ENCODE data around the gene NEUROD6.

Gene NEUROD6

GRCh38 chr7:31309407-31309806 is 31.1 kb downstream of the NEUROD6 start:
- H3K4me3 ChIP-seq (replicated peaks; ENCODE audit: low read depth, low read length) = no peak overlapping the region
- DNase-seq (ENCODE audit: low read depth) = no peak
- TF ChIP-seq CTCF (IDR thresholded peaks at IDR 0.05; ENCODE audit: low read length, missing control alignments) = no peak

DNA sequence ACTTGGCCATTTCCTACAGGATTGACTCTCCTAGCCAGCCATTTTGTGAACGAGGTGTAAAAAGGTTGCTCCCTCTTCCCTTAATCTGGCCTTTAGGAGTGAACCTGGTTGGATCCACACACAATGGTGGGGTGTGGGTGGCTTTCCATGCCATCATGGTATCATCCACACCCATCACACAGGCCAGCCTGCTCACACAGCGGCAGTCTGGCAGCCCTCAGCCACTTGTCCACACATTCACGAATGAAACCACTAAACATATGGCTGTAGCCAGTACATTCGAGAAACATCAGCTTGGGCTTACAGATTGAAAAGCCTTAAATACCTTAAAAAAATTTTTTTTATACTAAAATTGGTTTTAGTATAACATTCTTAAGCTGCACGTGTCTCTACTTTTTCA is 31.9 kb downstream of the NEUROD6 start:
- H3K4me3 ChIP-seq (replicated peaks; ENCODE audit: low read depth, low read length) = no peak overlapping the region
- DNase-seq (ENCODE audit: low read depth) = no peak
- no peak for TF ChIP-seq CTCF (IDR thresholded peaks at IDR 0.05; ENCODE audit: low read length, missing control alignments)

- H3K4me3 ChIP-seq (replicated peaks; ENCODE audit: low read depth, low read length) = no peak overlapping the region
- DNase-seq (ENCODE audit: low read depth) = no peak
- TF ChIP-seq CTCF (IDR thresholded peaks at IDR 0.05; ENCODE audit: low read length, missing control alignments) = no peak
Measured at GRCh38 chr7:31307972-31308371, 32.6 kb downstream of the NEUROD6 start.

GRCh38 chr7:31305260-31305659 is 35.3 kb downstream of the NEUROD6 start:
- no peak overlapping the region for H3K4me3 ChIP-seq (replicated peaks; ENCODE audit: low read depth, low read length)
- no peak for TF ChIP-seq CTCF (IDR thresholded peaks at IDR 0.05; ENCODE audit: low read length, missing control alignments)
- DNase-seq (ENCODE audit: low read depth) = no peak

DNA sequence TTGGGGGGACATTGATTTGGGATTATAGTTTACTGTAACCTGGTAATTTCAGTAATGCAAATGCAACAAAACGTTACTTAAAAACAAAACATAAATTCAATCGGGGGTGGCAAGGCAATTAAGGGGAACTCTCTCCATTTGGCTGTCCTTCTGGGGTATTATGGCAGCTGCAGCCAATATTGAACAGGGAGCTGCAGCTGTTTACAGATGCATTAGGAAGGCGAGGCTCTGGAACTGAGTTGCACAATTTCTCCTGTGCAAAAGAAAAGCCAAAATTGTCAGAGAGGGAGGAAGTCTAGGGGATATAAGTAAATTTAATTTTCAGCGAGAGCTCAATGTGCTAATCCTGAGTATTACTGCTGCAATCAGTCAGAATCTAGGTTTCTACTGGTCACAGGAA is 36.1 kb downstream of the NEUROD6 start:
- DNase-seq (ENCODE audit: low read depth) = no peak
- no peak for TF ChIP-seq CTCF (IDR thresholded peaks at IDR 0.05; ENCODE audit: low read length, missing control alignments)
- H3K4me3 ChIP-seq (replicated peaks; ENCODE audit: low read depth, low read length) = no peak overlapping the region

DNA sequence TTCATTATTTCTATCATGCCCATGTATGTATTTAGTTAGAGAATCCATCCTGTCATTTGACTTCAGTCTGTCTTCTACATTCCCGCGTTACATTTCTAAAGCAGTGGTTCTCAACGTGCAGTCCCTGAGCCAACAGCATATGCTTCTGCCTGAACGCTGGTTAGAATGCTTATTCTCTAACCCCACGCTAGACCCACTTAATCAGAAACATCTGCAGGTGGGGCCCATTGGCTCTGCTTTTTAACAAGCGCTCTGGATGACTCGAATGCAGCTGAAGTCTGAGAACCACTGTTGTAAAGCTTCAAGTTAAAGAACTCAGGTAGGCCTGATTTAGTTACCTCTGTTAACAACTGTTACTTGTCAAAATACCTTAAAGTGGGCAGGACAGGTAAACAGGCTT is 38.2 kb downstream of the NEUROD6 start:
- no peak for TF ChIP-seq CTCF (IDR thresholded peaks at IDR 0.05; ENCODE audit: low read length, missing control alignments)
- DNase-seq (ENCODE audit: low read depth) = no peak
- H3K4me3 ChIP-seq (replicated peaks; ENCODE audit: low read depth, low read length) = no peak overlapping the region

DNA sequence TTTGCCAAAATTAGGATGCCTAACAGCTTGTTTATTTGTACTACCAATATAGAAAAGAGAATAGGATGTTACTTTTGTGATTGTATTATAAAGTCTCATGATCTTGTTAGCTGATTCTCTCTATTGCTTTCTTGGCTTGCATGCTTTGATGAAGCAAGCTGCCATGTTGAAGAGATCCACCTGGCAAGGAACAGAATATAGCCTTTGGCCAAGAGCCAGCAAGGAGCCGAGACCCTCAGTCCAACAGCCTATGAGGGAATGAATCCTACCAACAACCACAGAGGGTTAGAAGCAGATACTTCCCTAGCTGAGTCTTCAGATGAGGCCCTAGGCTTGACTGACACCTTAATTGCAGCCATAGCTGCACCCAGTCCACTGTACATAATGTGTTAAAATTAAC is 41.2 kb downstream of the NEUROD6 start:
- DNase-seq (ENCODE audit: low read depth) = no peak
- no peak overlapping the region for H3K4me3 ChIP-seq (replicated peaks; ENCODE audit: low read depth, low read length)
- TF ChIP-seq CTCF (IDR thresholded peaks at IDR 0.05; ENCODE audit: low read length, missing control alignments) = no peak

Data from fibroblast of pulmonary artery (primary cell).